Measurements from ENCODE around the gene PAX2. TPM values are rescaled to one million over a fixed set of nuclear protein-coding genes. Genes with fewer than 3 reads are reported as not detected.

PAX2 gene
- total and polyA plus RNA-seq, 4 donors: not detected

- no peak overlapping the region for H3K27ac ChIP-seq (ENCODE audit: low read depth in 1 of 2, low read length in 2 of 2)
- no peak for DNase-seq (ENCODE audit: low spot score)
- H3K4me3 ChIP-seq (ENCODE audit: low read depth in 1 of 3, low read length in 3 of 3): no peak overlapping the region
- peaks cover 9 to 26% (median 15%) of the 10 kb centered on the region in 4 donors for H3K4me1 ChIP-seq (ENCODE audit: control insufficient read depth in 4 of 4, insufficient read depth in 4 of 4, low read length in 3 of 4)
- peaks cover 2 to 4% (median 3%) of the 10 kb centered on the region in 4 donors for H3K27me3 ChIP-seq (ENCODE audit: control insufficient read depth in 4 of 4, insufficient read depth in 4 of 4, low read length in 3 of 4)
- WGBS: 69% methylated on average over 1 of the region's 1 CpG
- no peaks in the 10 kb centered on the region for H3K36me3 ChIP-seq (ENCODE audit: control insufficient read depth in 4 of 4, insufficient read depth in 3 of 4, low read depth in 1 of 4, low read length in 3 of 4)
- TF ChIP-seq ZBTB33 (IDR thresholded peaks at IDR 0.05) (no peak), CTCF (IDR thresholded peaks at IDR 0.05; ENCODE audit: low read depth, low read length, missing input control) (no peak), RAD21 (IDR thresholded peaks at IDR 0.05) (no peak), GABPA (IDR thresholded peaks at IDR 0.05 in 1 of 2, conservative IDR thresholded peaks at IDR 0.05 in 1 of 2) (no peak), NR2F2 (IDR thresholded peaks at IDR 0.05) (no peak), FOXA2 (IDR thresholded peaks at IDR 0.05) (no peak), JUND (IDR thresholded peaks at IDR 0.05) (no peak), ATF3 (IDR thresholded peaks at IDR 0.05) (no peak), RXRA (IDR thresholded peaks at IDR 0.05) (no peak), REST (IDR thresholded peaks at IDR 0.05) (no peak), HNF4A (conservative IDR thresholded peaks at IDR 0.05) (no peak), HNF4G (IDR thresholded peaks at IDR 0.05) (no peak), FOXA1 (IDR thresholded peaks at IDR 0.05) (no peak)
- no peak overlapping the region for H3K9ac ChIP-seq (ENCODE audit: low read depth in 1 of 2, low read length in 2 of 2)
- no peaks in the 10 kb centered on the region for H3K9me3 ChIP-seq (ENCODE audit: control insufficient read depth in 4 of 4, low read length in 3 of 4)
Measured at GRCh38 chr10:100831742-100832141, 86.4 kb downstream of the PAX2 start.

GRCh38 chr10:100835810-100836209 lies 90.4 kb downstream of the PAX2 start:
- H3K36me3 ChIP-seq (ENCODE audit: control insufficient read depth in 4 of 4, insufficient read depth in 3 of 4, low read depth in 1 of 4, low read length in 3 of 4): no peaks in the 10 kb centered on the region
- WGBS: 95% methylated on average over 7 of the region's 7 CpGs
- no peaks in the 10 kb centered on the region for H3K9me3 ChIP-seq (ENCODE audit: control insufficient read depth in 4 of 4, low read length in 3 of 4)
- no peak overlapping the region for H3K9ac ChIP-seq (ENCODE audit: low read depth in 1 of 2, low read length in 2 of 2)
- no peak overlapping the region for H3K27ac ChIP-seq (ENCODE audit: low read depth in 1 of 2, low read length in 2 of 2)
- peaks cover 0 to 7% (median 3%) of the 10 kb centered on the region in 4 donors for H3K27me3 ChIP-seq (ENCODE audit: control insufficient read depth in 4 of 4, insufficient read depth in 4 of 4, low read length in 3 of 4)
- no peak for DNase-seq (ENCODE audit: low spot score)
- H3K4me3 ChIP-seq (ENCODE audit: low read depth in 1 of 3, low read length in 3 of 3): no peak overlapping the region
- H3K4me1 ChIP-seq (ENCODE audit: control insufficient read depth in 4 of 4, insufficient read depth in 4 of 4, low read length in 3 of 4): no peaks in the 10 kb centered on the region
- TF ChIP-seq RXRA (IDR thresholded peaks at IDR 0.05): no peak
- no peak for TF ChIP-seq CTCF (IDR thresholded peaks at IDR 0.05; ENCODE audit: low read depth, low read length, missing input control)
- TF ChIP-seq JUND (IDR thresholded peaks at IDR 0.05): no peak
- no peak for TF ChIP-seq NR2F2 (IDR thresholded peaks at IDR 0.05)
- no peak for TF ChIP-seq FOXA1 (IDR thresholded peaks at IDR 0.05)
- no peak for TF ChIP-seq FOXA2 (IDR thresholded peaks at IDR 0.05)
- TF ChIP-seq EGR1 (IDR thresholded peaks at IDR 0.05; ENCODE audit: low read depth in 2 of 2): no peak

All from liver (tissue), 9 donors.